DOHH2 (cell line): ENCODE measurements around the gene SERINC5.

Source experiments
- CTCF ChIP-seq: fragments of 200-600 bp; sonication (generic); IDR thresholded peaks from one replicate; pipeline ENCODE4 v1.5.1; 2014; ENCODE audit warnings: antibody characterized with exemption, mild to moderate bottlenecking, low read depth, low read length; ENCODE audit not compliant: poor library complexity, severe bottlenecking
- EZH2phosphoT487 ChIP-seq: fragments of 200-600 bp; sonication (generic); IDR thresholded peaks from 2 replicates; pipeline ENCODE4 v1.6.1; 2017; ENCODE audit warnings: borderline replicate concordance, mild to moderate bottlenecking, antibody characterized with exemption, low read length, moderate library complexity, mixed read lengths

- TF ChIP-seq EZH2phosphoT487, result no peak
- no peak for TF ChIP-seq CTCF
Measured at GRCh38 chr5:80125022-80125961, 130.6 kb downstream of the SERINC5 start.
